H1 (cell line): ENCODE data around the gene DAB2IP. TPM values are rescaled to one million over a fixed set of nuclear protein-coding genes. Genes with fewer than 3 reads are reported as not detected.

Experiments
- CTCF ChIA-PET: fragments of 300-600 bp; sonication (Branson Sonifier 250); formaldehyde crosslinking; loops from one replicate; lab custom pipeline; 2021; ENCODE audit not compliant: partially characterized antibody; lab: Charles Lee
- POLR2A ChIA-PET: fragments of 300-600 bp; sonication (Branson Sonifier 250); formaldehyde crosslinking; loops from one replicate; lab custom pipeline; 2021; ENCODE audit warnings: inconsistent platforms; ENCODE audit not compliant: partially characterized antibody; lab: Charles Lee
- DNase-seq, 2 experiments: peaks; one replicate each; pipeline versions ENCODE4 v3.0.0 to v3.0.0-alpha.2; 2010 to 2022; ENCODE audit warnings: low spot score in 2 of 2, low read depth in 1 of 2, mixed read lengths in 1 of 2
- FAIRE-seq: peaks from 2 replicates; lab custom pipeline; 2011; peaks lifted over from hg19 to GRCh38; lab: Jason Lieb, UNC
- H2AFZ ChIP-seq: 2 replicates; pipeline ENCODE4 v1.8.1; 2012; ENCODE audit warnings: low read length, inconsistent platforms
- H2AK5ac ChIP-seq: 2 replicates; pipeline ENCODE4 v1.6.1; 2013; ENCODE audit warnings: low read depth, low read length
- H2BK120ac ChIP-seq: replicated peaks from 2 replicates; pipeline ENCODE3; 2013; ENCODE audit warnings: low read depth, low read length, inconsistent platforms
- H2BK12ac ChIP-seq: 2 replicates; pipeline ENCODE4 v1.6.1; 2013; ENCODE audit warnings: low read depth, low read length
- H2BK15ac ChIP-seq: 2 replicates; pipeline ENCODE4 v1.6.1; 2013; ENCODE audit warnings: low read length
- H2BK20ac ChIP-seq: 2 replicates; pipeline ENCODE4 v1.6.1; 2013; ENCODE audit warnings: low read length
- H2BK5ac ChIP-seq: 2 replicates; pipeline ENCODE4 v1.6.1; 2013; ENCODE audit warnings: low read depth, low read length
- H3K14ac ChIP-seq: 2 replicates; pipeline ENCODE4 v1.6.1; 2013; ENCODE audit warnings: inconsistent platforms; ENCODE audit not compliant: insufficient read length
- H3K18ac ChIP-seq: 2 replicates; pipeline ENCODE4 v1.6.1; 2013; ENCODE audit warnings: low read length; ENCODE audit errors: extremely low read depth
- H3K23ac ChIP-seq: 2 replicates; pipeline ENCODE4 v1.6.1; 2013; ENCODE audit warnings: inconsistent platforms; ENCODE audit not compliant: insufficient read length
- H3K23me2 ChIP-seq: 2 replicates; pipeline ENCODE4 v1.6.1; 2013; ENCODE audit warnings: low read depth, low read length
- H3K27ac ChIP-seq: 2 replicates; pipeline ENCODE4 v1.6.1; 2011; ENCODE audit warnings: low read depth, low read length, inconsistent platforms
- H3K27me3 ChIP-seq, 4 experiments: replicated peaks in 1 of 4; 1 replicate in 1 of 4; 2 replicates in 3 of 4; pipeline versions ENCODE4 v1.6.1 to v1.8.1; 2011 to 2013; ENCODE audit warnings: low read length in 3 of 4, mild to moderate bottlenecking in 3 of 4, inconsistent platforms in 2 of 4, mixed read lengths in 2 of 4, moderate library complexity in 1 of 4; ENCODE audit not compliant: control insufficient read depth in 3 of 4, insufficient read depth in 3 of 4; ENCODE audit errors: extremely low read depth in 1 of 4
- H3K36me3 ChIP-seq, 4 experiments: 2 replicates each; pipeline versions ENCODE4 v1.6.1 to v1.8.1; 2011 to 2013; ENCODE audit warnings: mild to moderate bottlenecking in 4 of 4, low read length in 3 of 4, moderate library complexity in 2 of 4, control low read depth in 1 of 4, inconsistent platforms in 1 of 4; ENCODE audit not compliant: insufficient read depth in 4 of 4, control insufficient read depth in 2 of 4
- H3K4ac ChIP-seq: replicated peaks from 2 replicates; pipeline ENCODE3; 2013; ENCODE audit warnings: low read length, low read depth, mixed read lengths, inconsistent platforms; ENCODE audit not compliant: insufficient read length
- H3K4me1 ChIP-seq, 4 experiments: replicated peaks in 1 of 4; 1 replicate in 1 of 4; 2 replicates in 3 of 4; pipeline versions ENCODE4 v1.6.1 to v1.8.1; 2011 to 2013; ENCODE audit warnings: low read length in 3 of 4, inconsistent platforms in 2 of 4, mixed read lengths in 1 of 4; ENCODE audit not compliant: insufficient read depth in 4 of 4, control insufficient read depth in 3 of 4
- H3K4me2 ChIP-seq, 2 experiments: 2 replicates each; pipeline versions ENCODE4 v1.6.1 to v1.8.1; 2011 to 2013; ENCODE audit warnings: low read depth in 2 of 2, low read length in 2 of 2, control low read depth in 1 of 2, inconsistent platforms in 1 of 2, mild to moderate bottlenecking in 1 of 2; ENCODE audit not compliant: insufficient read depth in 1 of 2
- H3K4me3 ChIP-seq, 4 experiments: fragments of 200-600, 300-600 bp in 1 of 4; sonication (generic), shearing (Covaris generic), sonication (Bioruptor Twin) in 1 of 4; 2 replicates each; pipeline versions ENCODE4 v1.5.1 to v1.8.1; 2011 to 2016; ENCODE audit warnings: low read length in 4 of 4, low read depth in 3 of 4, control low read depth in 2 of 4, inconsistent platforms in 2 of 4, mild to moderate bottlenecking in 2 of 4, mixed read lengths in 1 of 4, moderate library complexity in 1 of 4; ENCODE audit not compliant: insufficient read depth in 2 of 4; ENCODE audit errors: extremely low read depth in 1 of 4
- H3K56ac ChIP-seq: replicated peaks from 2 replicates; pipeline ENCODE3; 2013; ENCODE audit warnings: low read depth, mild to moderate bottlenecking, mixed read lengths, low read length, inconsistent platforms; ENCODE audit not compliant: insufficient read length
- H3K79me1 ChIP-seq: 2 replicates; pipeline ENCODE4 v1.6.1; 2013; ENCODE audit warnings: low read depth, low read length, control low read depth
- H3K79me2 ChIP-seq, 2 experiments: 2 replicates each; pipeline versions ENCODE4 v1.6.1 to v1.8.1; 2012 to 2013; ENCODE audit warnings: low read length in 2 of 2, mild to moderate bottlenecking in 2 of 2, inconsistent platforms in 1 of 2; ENCODE audit not compliant: insufficient read depth in 2 of 2, control insufficient read depth in 1 of 2
- H3K9ac ChIP-seq, 4 experiments: replicated peaks in 1 of 4; 1 replicate in 1 of 4; 2 replicates in 3 of 4; pipeline versions ENCODE4 v1.6.1 to v1.8.1; 2011 to 2013; ENCODE audit warnings: low read depth in 3 of 4, low read length in 3 of 4, control low read depth in 2 of 4, mild to moderate bottlenecking in 2 of 4, moderate library complexity in 2 of 4, inconsistent platforms in 1 of 4; ENCODE audit errors: extremely low read depth in 1 of 4
- H3K9me3 ChIP-seq, 2 experiments: 2 replicates each; pipeline versions ENCODE4 v1.6.1 to v1.8.1; 2012 to 2013; ENCODE audit warnings: mild to moderate bottlenecking in 2 of 2, moderate library complexity in 2 of 2, control low read depth in 1 of 2, inconsistent platforms in 1 of 2, low read depth in 1 of 2, low read length in 1 of 2, mixed read lengths in 1 of 2; ENCODE audit not compliant: insufficient read depth in 2 of 2
- H4K20me1 ChIP-seq, 2 experiments: replicated peaks in 1 of 2; 2 replicates each; pipeline versions ENCODE3 to v1.8.1; 2011 to 2013; ENCODE audit warnings: inconsistent platforms in 2 of 2, low read length in 2 of 2, mild to moderate bottlenecking in 1 of 2; ENCODE audit not compliant: insufficient read depth in 2 of 2, control insufficient read depth in 1 of 2
- H4K5ac ChIP-seq: 2 replicates; pipeline ENCODE4 v1.6.1; 2013; ENCODE audit warnings: low read length, low read depth, mixed read lengths, inconsistent platforms; ENCODE audit not compliant: insufficient read length
- H4K8ac ChIP-seq: 2 replicates; pipeline ENCODE4 v1.8.0; 2013; ENCODE audit warnings: mild to moderate bottlenecking, moderate library complexity, low read length, inconsistent platforms; ENCODE audit not compliant: insufficient read depth; ENCODE audit errors: extremely low read depth
- H4K91ac ChIP-seq: replicated peaks from 2 replicates; pipeline ENCODE3; 2013; ENCODE audit warnings: low read length, mixed read lengths, inconsistent platforms; ENCODE audit not compliant: insufficient read length
- ATF2 ChIP-seq: IDR thresholded peaks from 2 replicates; pipeline ENCODE4 v1.6.1; 2012; ENCODE audit warnings: low read length, inconsistent platforms
- JUN ChIP-seq: IDR thresholded peaks from 2 replicates; pipeline ENCODE4 v1.6.1; 2011; ENCODE audit warnings: low read depth, mild to moderate bottlenecking, improper control_type of control experiment, low read length
- JUND ChIP-seq: IDR thresholded peaks from 2 replicates; pipeline ENCODE4 v1.6.1; 2011; ENCODE audit warnings: mild to moderate bottlenecking, improper control_type of control experiment, low read length
- KDM1A ChIP-seq: fragments of 200-600, 300-600 bp; sonication (generic); IDR thresholded peaks from 2 replicates; pipeline ENCODE4 v1.7.1; 2016; ENCODE audit warnings: mild to moderate bottlenecking, low read length, borderline replicate concordance
- POLR2A ChIP-seq, 2 experiments: IDR thresholded peaks; 1 replicate in 1 of 2; 2 replicates in 1 of 2; pipeline ENCODE4 v1.6.1; 2011; ENCODE audit warnings: low read depth in 2 of 2, low read length in 2 of 2, mild to moderate bottlenecking in 2 of 2; ENCODE audit errors: control extremely low read depth in 1 of 2
- POU5F1 ChIP-seq: IDR thresholded peaks from 2 replicates; pipeline ENCODE4 v1.6.1; 2011; ENCODE audit warnings: low read depth, mild to moderate bottlenecking, low read length, moderate library complexity
- RAD21 ChIP-seq, 2 experiments: IDR thresholded peaks in 1 of 2; conservative IDR thresholded peaks in 1 of 2; 2 replicates each; pipeline ENCODE4 v1.6.1; 2011; ENCODE audit warnings: low read depth in 2 of 2, low read length in 2 of 2, improper control_type of control experiment in 1 of 2, inconsistent platforms in 1 of 2, mild to moderate bottlenecking in 1 of 2, moderate library complexity in 1 of 2
- RBBP5 ChIP-seq: IDR thresholded peaks from 2 replicates; pipeline ENCODE4 v1.7.1; 2012; ENCODE audit warnings: low read depth, mild to moderate bottlenecking, inconsistent platforms, low read length, moderate library complexity, borderline replicate concordance
- SUZ12 ChIP-seq: fragments of 200-600 bp; sonication (generic); IDR thresholded peaks from 2 replicates; pipeline ENCODE4 v1.6.1; 2012; ENCODE audit warnings: mild to moderate bottlenecking, inconsistent platforms, low read length, moderate library complexity, mixed read lengths
- TAF7 ChIP-seq: optimal IDR thresholded peaks from 2 replicates; pipeline ENCODE3; 2011; ENCODE audit warnings: low read depth, mild to moderate bottlenecking, inconsistent platforms, low read length, moderate library complexity, borderline replicate concordance
- TCF12 ChIP-seq: IDR thresholded peaks from 2 replicates; pipeline ENCODE4 v1.6.1; 2011; ENCODE audit warnings: low read depth, mild to moderate bottlenecking, low read length
- TEAD4 ChIP-seq: IDR thresholded peaks from 2 replicates; pipeline ENCODE4 v1.6.1; 2012; ENCODE audit warnings: low read depth, low read length, inconsistent platforms, mixed read lengths
- WGBS, 2 experiments: shearing (Covaris generic) in 1 of 2; methylation state at CpG; one replicate each; pipeline versions ENCODE4 v1.1.6 to v1.1.7; 2013 to 2015; ENCODE audit warnings: low lambda C conversion rate in 2 of 2, mixed read lengths in 2 of 2, inconsistent platforms in 1 of 2, low coverage in 1 of 2, missing lambda C conversion rate in 1 of 2; ENCODE audit not compliant: insufficient replicate concordance in 2 of 2, insufficient coverage in 1 of 2, insufficient read length in 1 of 2; ENCODE audit errors: extremely low coverage in 1 of 2, missing lambda C conversion rate in 1 of 2; 5-methylcytosine and 5-hydroxymethylcytosine counted together
- polyA plus RNA-seq, 7 experiments: library from polyadenylated mRNA; depleted of rRNA in 3 of 7; stranded (reverse) in 5 of 7; unstranded in 2 of 7; fragments of >200 nt in 5 of 7; fragments of 200-250 nt in 2 of 7; gene quantifications; 1 replicate in 5 of 7; 2 replicates in 1 of 7; 4 replicates in 1 of 7; pipeline versions ENCODE4 v1.2.1 to v1.2.3, GENCODE V29; 2011 to 2013; ENCODE audit warnings: missing spikeins in 2 of 7, mixed read lengths in 2 of 7
- total RNA-seq: library from RNA; stranded (reverse); fragmentation: NEBNext Ultra II Directional; extraction: Animal tissue kit (Norgen Biotek cat#: 25700); gene quantifications from 2 replicates; pipeline ENCODE4 v1.2.1, GENCODE V29; 2021

The DAB2IP gene
- total and polyA plus RNA-seq, 2 of the 8 experiments (the other 6 are each of a cell fraction or from before 2014, with no cell fraction given) = 19.7 to 39.5 TPM

GRCh38 chr9:121704281-121704680 is 52.8 kb downstream of the DAB2IP start:
- Histone ChIP-seq H2AK5ac (no peak overlapping the region), H3K36me3 (no peaks in the 10 kb centered on the region; a peak in 1 of 8 replicates), H3K27me3 (peaks cover 0 to 5% (median 0%) of the 10 kb centered on the region in 4 experiments; a peak in 1 of 7 replicates), H3K56ac (no peak overlapping the region), H3K4me2 (no peak overlapping the region), H2AFZ (no peak overlapping the region), H2BK5ac (no peak overlapping the region), H3K14ac (no peak overlapping the region), H4K20me1 (peaks cover 33 to 42% of the 10 kb centered on the region in 2 experiments), H2BK20ac (no peak overlapping the region), H3K79me1 (peaks cover 42% of the 10 kb centered on the region), H3K18ac (no peak overlapping the region), H2BK12ac (no peak overlapping the region), H2BK120ac (no peak overlapping the region), H3K4me1 (peaks cover 9 to 29% (median 22%) of the 10 kb centered on the region in 4 experiments), H3K4ac (no peak overlapping the region), H3K79me2 (peaks cover 0 to 79% of the 10 kb centered on the region in 2 experiments; a peak in 3 of 4 replicates), H3K9me3 (no peaks in the 10 kb centered on the region), H3K4me3 (no peak overlapping the region), H3K27ac (no peak overlapping the region), H4K8ac (no peak overlapping the region), H4K91ac (no peak overlapping the region), H3K23ac (no peak overlapping the region), H4K5ac (no peak overlapping the region), H3K23me2 (peaks cover 6% of the 10 kb centered on the region; the same call in 1 of the 2 replicates), H3K9ac (no peak overlapping the region), H2BK15ac (no peak overlapping the region)
- 75% methylated on average over 3 of the region's 3 CpGs; no CpG with 5 or more reads in 1 of the 2 experiments for WGBS, 2 experiments
- ChIA-PET CTCF (interaction anchor here (1.0 to 34.8 kb wide), 9 partner anchors 8 to 237 kb away, joined by 3 to 670 read pairs (median 4); no protein-coding TSS in a partner anchor), POLR2A (no interaction called here)
- DNase-seq (no peak), FAIRE-seq (no peak)
- TF ChIP-seq POU5F1 (no peak), TEAD4 (no peak), JUND (no peak), RAD21 (IDR thresholded peaks at IDR 0.05 in 1 of 2, conservative IDR thresholded peaks at IDR 0.05 in 1 of 2; ENCODE audit: low read depth in 2 of 2, low read length in 2 of 2) (no peak), JUN (no peak), KDM1A (no peak), POLR2A (IDR thresholded peaks at IDR 0.05; ENCODE audit: control extremely low read depth in 1 of 2, low read depth in 2 of 2, low read length in 2 of 2) (no peak), RBBP5 (no peak), TAF7 (no peak), ATF2 (no peak), TCF12 (no peak), SUZ12 (no peak)
